Measurements from ENCODE around the gene CIRBP. TPM values are rescaled to one million over a fixed set of nuclear protein-coding genes. Genes with fewer than 3 reads are reported as not detected.
A peak's percentile ranks its signal among the peaks of the same experiment; 100 is the strongest.

The CIRBP gene
- total and polyA plus RNA-seq, 2 of the 13 experiments (the other 11 are each of a cell fraction or from before 2014, with no cell fraction given), result 133 to 140 TPM

GRCh38 chr19:1274852-1275259 is 5.7 kb downstream of the CIRBP start:
- H3K27me3 ChIP-seq (ENCODE audit: control insufficient read depth in 1 of 2, insufficient read depth in 2 of 2, low read length in 2 of 2), result no peaks in the 10 kb centered on the region
- peaks cover 64% of the 10 kb centered on the region for H3K4me1 ChIP-seq (ENCODE audit: insufficient read depth, low read length)
- peaks cover 32% of the 10 kb centered on the region for H4K20me1 ChIP-seq (ENCODE audit: insufficient read depth, low read length)
- H3K79me2 ChIP-seq (ENCODE audit: insufficient read depth, low read length), result peaks cover 32% of the 10 kb centered on the region
- peaks cover 21 to 55% of the 10 kb centered on the region in 2 experiments for H3K36me3 ChIP-seq (replicated peaks in 1 of 2; ENCODE audit: control insufficient read depth in 1 of 2, insufficient read depth in 2 of 2, low read length in 2 of 2)
- H3K4me2 ChIP-seq (ENCODE audit: low read depth, low read length), result peak overlapping the region; percentile 86
- ATAC-seq, result peak; percentile 0; the same call in 1 of the 3 replicates
- in situ Hi-C loops (cut with HindIII; ENCODE audit: extremely low pct_ligation_motif_present, low pct_unique_long_range_greater_than_20kb) (loop anchor here (5.0 kb wide), 1 partner anchor 33 kb away; the partner anchor contains the start of gene ATP5F1D), intact Hi-C loops (cut with micrococcal nuclease; ENCODE audit: unreplicated experiment) (no loop called here)
- no peak for FAIRE-seq
- H3K9ac ChIP-seq (ENCODE audit: insufficient read depth, low read depth, low read length), result peak overlapping the region; percentile 95
- no peaks in the 10 kb centered on the region for H3K9me3 ChIP-seq (ENCODE audit: low read length)
- POLR2A ChIA-PET, result interaction anchor here (0.5 to 4.2 kb wide), 17 partner anchors 9 to 284 kb away, joined by 3 to 41 read pairs (median 4); a partner anchor contains a TSS
- DNase-seq (ENCODE audit: low spot score), result no peak
- peak overlapping the region; percentile 24 to 85 (median 51); a peak in 3 of 6 replicates for H3K4me3 ChIP-seq (replicated peaks in 1 of 3; ENCODE audit: insufficient read depth in 1 of 3, low read depth in 2 of 3, low read length in 3 of 3)
- CTCF ChIA-PET (ENCODE audit: low intra/inter-chr PET ratio, low total read pairs), result no interaction called here
- BruUV-seq (replicated peaks), result no TSS peak
- 98% methylated on average over 9 of the region's 44 CpGs for WGBS (ENCODE audit: low lambda C conversion rate)
- H2AFZ ChIP-seq (ENCODE audit: low read length), result no peak overlapping the region
- H3K27ac ChIP-seq (ENCODE audit: extremely low read length, insufficient read depth, low read length), result peak overlapping the region; percentile 100
- TF ChIP-seq SIN3A (IDR thresholded peaks at IDR 0.05; ENCODE audit: borderline replicate concordance, low read depth, low read length) (0 out of 2 replicates have a peak, but pooled peaks have one; percentile 22), EEA1 (CRISPR knock-in tag; IDR thresholded peaks at IDR 0.05; ENCODE audit: borderline replicate concordance) (no peak), SMYD3 (CRISPR knock-in tag; IDR thresholded peaks at IDR 0.05) (no peak), TMF1 (CRISPR knock-in tag; IDR thresholded peaks at IDR 0.05; ENCODE audit: low read depth) (no peak), MATR3 (CRISPR knock-in tag; IDR thresholded peaks at IDR 0.05) (no peak), SNAPC4 (CRISPR knock-in tag; IDR thresholded peaks at IDR 0.05) (no peak), SP4 (CRISPR knock-in tag; IDR thresholded peaks at IDR 0.05) (no peak), DBP (CRISPR knock-in tag; IDR thresholded peaks at IDR 0.05; ENCODE audit: not compliant biosample characterization) (no peak), DZIP1 (CRISPR knock-in tag; IDR thresholded peaks at IDR 0.05) (no peak), PCBP1 (IDR thresholded peaks at IDR 0.05; ENCODE audit: borderline replicate concordance, low read depth, low read length) (0 out of 2 replicates have a peak, but pooled peaks have one; percentile 44), SSRP1 (CRISPR knock-in tag; IDR thresholded peaks at IDR 0.05) (peak; percentile 45; the same call in 1 of the 2 replicates), THAP8 (CRISPR knock-in tag; IDR thresholded peaks at IDR 0.05; ENCODE audit: borderline replicate concordance) (0 out of 2 replicates have a peak, but pooled peaks have one; percentile 82), ZNF235 (CRISPR knock-in tag; IDR thresholded peaks at IDR 0.05; ENCODE audit: borderline replicate concordance) (no peak), SMAD1 (CRISPR knock-in tag; IDR thresholded peaks at IDR 0.05; ENCODE audit: borderline replicate concordance, low read depth) (no peak)

All from HepG2 (cell line).